ENCODE data around the gene CYB5R3.

The CYB5R3 gene

GRCh38 chr22:42656578-42656977 is 7.4 kb upstream of the CYB5R3 start:
- no peak overlapping the region for H3K4me3 ChIP-seq (ENCODE audit: low read depth, low read length)
- no peak for TF ChIP-seq CTCF (IDR thresholded peaks at IDR 0.05; ENCODE audit: borderline replicate concordance, insufficient read depth, low read depth, low read length)

GRCh38 chr22:42655693-42656092 is 6.5 kb upstream of the CYB5R3 start:
- H3K4me3 ChIP-seq (ENCODE audit: low read depth, low read length): no peak overlapping the region
- no peak for TF ChIP-seq CTCF (IDR thresholded peaks at IDR 0.05; ENCODE audit: borderline replicate concordance, insufficient read depth, low read depth, low read length)

- TF ChIP-seq CTCF (IDR thresholded peaks at IDR 0.05; ENCODE audit: borderline replicate concordance, insufficient read depth, low read depth, low read length): no peak
- no peak overlapping the region for H3K4me3 ChIP-seq (ENCODE audit: low read depth, low read length)
Measured at GRCh38 chr22:42654436-42655073, 5.4 kb upstream of the CYB5R3 start.

- TF ChIP-seq CTCF (IDR thresholded peaks at IDR 0.05; ENCODE audit: borderline replicate concordance, insufficient read depth, low read depth, low read length): no peak
Measured at GRCh38 chr22:42653999-42654398, 4.8 kb upstream of the CYB5R3 start.

GRCh38 chr22:42651134-42651533 is 1.9 kb upstream of the CYB5R3 start:
- TF ChIP-seq CTCF (IDR thresholded peaks at IDR 0.05; ENCODE audit: borderline replicate concordance, insufficient read depth, low read depth, low read length): no peak

More at GRCh38 chr22:42653999-42654398, 4.8 kb upstream of the CYB5R3 start:
- H3K4me3 ChIP-seq (ENCODE audit: low read depth, low read length): no peak overlapping the region

GRCh38 chr22:42648368-42649245 is 585 bp downstream of the CYB5R3 start:
- no peak for TF ChIP-seq CTCF (IDR thresholded peaks at IDR 0.05; ENCODE audit: borderline replicate concordance, insufficient read depth, low read depth, low read length)
- H3K4me3 ChIP-seq (ENCODE audit: low read depth, low read length): peak overlapping the region; percentile 97

More at GRCh38 chr22:42651134-42651533, 1.9 kb upstream of the CYB5R3 start:
- no peak overlapping the region for H3K4me3 ChIP-seq (ENCODE audit: low read depth, low read length)

GRCh38 chr22:42648017-42648367 is 1.2 kb downstream of the CYB5R3 start:
- no peak for TF ChIP-seq CTCF (IDR thresholded peaks at IDR 0.05; ENCODE audit: borderline replicate concordance, insufficient read depth, low read depth, low read length)
- H3K4me3 ChIP-seq (ENCODE audit: low read depth, low read length): peak overlapping the region; percentile 97

Measured in GM12875 (cell line).